Hematopoietic multipotent progenitor cell (in vitro differentiated cells): ENCODE results near the gene GATD1. TPM values are rescaled to one million over a fixed set of nuclear protein-coding genes. Genes with fewer than 3 reads are reported as not detected.

Source experiments
- DNase-seq, 3 donors: peaks; one replicate each; pipeline ENCODE4 v3.0.0-alpha.2; 2011 to 2015; ENCODE audit warnings: low read depth in 2 of 3, low spot score in 2 of 3
- total RNA-seq: library from RNA; depleted of rRNA; stranded (reverse); fragments of >200 nt; gene quantifications from one replicate; pipeline ENCODE4 v1.2.3, GENCODE V29; 2012

GATD1 gene
- total RNA-seq, 1 donor, result 41.7 TPM

GRCh38 chr11:796565-797295, 19.4 kb upstream of the GATD1 start:
- no peak for DNase-seq

DNA sequence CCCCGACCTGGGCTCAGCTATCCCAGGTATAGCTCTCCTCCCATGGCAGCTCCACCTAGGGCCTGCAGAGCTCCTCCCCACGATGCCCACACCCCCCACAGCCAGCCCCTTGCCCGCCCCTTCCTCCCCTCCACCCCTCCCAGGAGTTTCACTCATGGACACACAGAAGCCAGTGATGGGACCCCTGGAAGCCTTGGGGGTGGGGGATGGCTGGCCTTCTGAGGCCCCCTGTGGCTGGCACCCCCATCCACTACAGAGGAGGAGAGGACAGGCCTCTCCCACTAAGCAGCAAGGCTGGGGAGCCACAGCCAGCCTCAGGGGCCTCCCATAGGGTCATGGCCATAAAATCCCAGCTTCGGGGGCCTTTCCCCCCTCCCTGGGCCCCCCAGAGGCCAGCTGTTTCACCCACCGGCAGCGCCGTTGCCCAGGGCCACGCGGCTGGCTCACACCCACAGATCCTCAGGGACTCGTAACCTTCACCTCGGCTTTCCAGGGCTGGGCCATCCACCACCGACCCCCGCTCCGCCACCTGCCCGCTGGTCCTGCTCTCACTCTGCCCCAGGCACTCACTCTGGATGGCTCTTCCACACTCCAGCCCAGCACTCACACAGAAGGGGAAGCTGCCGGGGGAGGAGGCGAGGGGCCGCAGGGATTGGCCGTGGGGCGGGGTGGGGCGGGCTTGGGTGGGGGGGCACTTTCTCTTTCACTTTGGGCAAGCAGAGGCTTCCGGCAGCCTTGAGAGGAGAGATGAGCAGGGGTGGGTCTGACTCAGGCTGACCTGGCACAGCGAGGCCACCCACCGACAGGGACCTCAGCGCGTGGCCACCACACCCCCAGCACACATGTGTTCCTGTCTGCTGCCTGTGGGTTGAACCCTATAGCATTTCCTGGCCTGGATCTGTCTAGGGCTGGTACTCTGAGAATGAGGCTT, 18.6 kb upstream of the GATD1 start:
- DNase-seq, result peak; percentile 58 to 91 (median 85)

DNA sequence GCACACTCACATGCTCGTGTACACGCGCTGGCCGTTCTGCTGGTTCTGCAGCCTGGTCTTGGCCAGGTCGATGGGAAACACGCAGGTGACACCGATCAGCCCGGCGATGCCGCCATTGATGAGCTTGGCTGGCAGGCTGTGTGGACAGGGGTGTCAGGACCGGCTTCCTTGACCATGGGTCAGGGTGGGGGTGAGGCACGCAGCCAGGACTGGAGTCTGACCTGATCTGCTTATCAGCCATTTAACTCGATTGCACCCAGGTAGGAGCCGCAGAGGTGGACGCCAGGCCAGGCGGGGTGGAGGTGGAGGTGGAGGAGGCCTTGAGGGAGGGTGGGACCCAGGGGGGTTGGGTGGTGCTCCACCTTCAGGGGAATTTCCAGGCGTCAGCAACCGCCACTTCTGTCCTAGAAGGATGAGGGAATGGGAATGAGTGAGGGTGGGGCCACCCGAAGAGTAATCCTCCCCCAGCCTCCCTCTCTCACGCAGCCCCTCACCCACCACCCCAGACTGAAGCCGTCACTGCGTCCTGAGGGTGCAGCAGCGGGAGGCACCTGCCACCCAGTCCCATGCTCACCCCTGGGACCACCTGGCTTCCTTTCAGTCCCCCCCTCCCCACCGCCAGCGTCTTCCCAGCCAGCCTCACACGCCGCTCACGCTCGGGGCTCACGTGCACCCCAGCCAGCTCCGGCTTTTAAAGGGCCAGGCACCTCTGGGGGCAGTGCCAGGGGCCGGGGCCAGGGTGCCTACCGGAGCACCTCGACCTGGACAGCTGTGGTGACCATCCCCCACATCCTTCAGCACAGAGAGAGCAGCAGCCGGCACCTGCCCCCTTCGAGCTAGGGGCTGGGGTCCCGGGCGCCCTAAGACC, 17.7 kb upstream of the GATD1 start:
- no peak for DNase-seq

DNA sequence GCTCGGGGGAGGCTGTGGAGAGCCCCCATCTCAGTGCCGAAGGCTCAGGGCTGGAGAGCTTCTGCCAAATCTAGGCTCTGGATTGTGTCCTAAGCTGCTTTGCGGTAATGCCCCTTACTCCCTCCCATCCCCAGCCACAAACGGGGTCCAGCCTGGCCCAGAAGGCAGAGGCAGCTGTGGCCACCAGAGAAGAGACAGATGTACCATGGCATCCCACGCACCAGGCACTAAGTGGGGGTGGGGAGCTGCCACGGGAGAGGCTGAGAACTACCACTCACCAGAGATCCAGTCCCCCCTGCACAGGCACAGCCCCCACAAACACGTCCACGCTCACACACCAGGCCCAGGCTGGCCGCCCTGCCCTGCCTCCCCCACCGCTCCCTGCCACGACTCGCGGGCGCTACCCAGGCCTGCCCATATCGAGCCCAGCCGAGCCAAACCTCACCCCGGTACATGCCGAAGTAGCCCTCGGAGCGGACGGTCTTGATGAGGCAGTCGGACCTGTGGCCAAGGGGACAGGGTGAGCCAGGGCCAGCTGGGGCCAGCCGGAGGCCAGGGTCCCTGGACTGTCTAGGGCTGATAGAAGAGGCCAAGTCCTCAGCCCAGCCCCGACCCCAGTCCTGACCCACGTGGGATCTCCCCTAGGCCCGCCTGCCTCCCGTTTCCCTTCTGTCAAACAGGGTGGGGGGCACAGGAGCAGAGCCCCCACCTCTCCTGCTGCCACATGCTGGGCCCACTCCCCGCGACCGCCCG, 16.9 kb upstream of the GATD1 start:
- no peak for DNase-seq

DNA sequence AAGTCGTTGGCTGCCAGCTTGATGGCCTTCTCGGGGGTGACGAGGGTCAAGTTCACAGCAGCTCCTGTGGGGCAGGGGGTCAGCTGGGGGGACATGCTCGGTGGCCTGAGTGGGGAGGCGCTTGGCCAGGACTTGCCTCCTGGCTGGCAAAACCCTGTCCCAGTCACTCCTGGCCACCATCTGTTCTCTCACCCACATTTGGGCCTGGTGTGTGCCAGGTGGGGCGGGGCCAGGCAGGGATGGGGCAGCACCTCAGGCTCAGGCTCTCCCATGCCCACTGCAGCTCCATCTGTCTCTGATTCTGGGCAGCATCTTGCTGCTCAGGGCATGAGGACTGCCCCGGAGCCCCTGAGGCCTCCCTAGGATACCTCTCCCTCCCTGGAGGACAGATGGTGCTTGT, 16.3 kb upstream of the GATD1 start:
- no peak for DNase-seq

- no peak for DNase-seq
Observed at GRCh38 chr11:792873-793272, 15.6 kb upstream of the GATD1 start.

DNA sequence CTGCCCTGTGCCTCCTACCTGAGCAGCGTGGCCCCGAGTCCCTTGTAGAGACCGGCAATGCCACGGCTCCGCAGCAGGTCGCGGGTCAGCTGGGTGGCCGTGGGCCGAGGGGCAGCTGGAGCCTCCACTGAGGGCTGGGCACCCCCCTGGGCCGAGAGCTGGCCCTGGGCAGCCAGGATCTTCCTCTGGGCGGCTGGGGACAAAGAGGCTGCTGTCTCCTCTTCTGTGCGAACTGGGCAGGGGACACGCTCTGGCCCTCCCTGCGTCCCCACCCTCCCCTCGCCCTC, 15.2 kb upstream of the GATD1 start:
- DNase-seq, result no peak

DNA sequence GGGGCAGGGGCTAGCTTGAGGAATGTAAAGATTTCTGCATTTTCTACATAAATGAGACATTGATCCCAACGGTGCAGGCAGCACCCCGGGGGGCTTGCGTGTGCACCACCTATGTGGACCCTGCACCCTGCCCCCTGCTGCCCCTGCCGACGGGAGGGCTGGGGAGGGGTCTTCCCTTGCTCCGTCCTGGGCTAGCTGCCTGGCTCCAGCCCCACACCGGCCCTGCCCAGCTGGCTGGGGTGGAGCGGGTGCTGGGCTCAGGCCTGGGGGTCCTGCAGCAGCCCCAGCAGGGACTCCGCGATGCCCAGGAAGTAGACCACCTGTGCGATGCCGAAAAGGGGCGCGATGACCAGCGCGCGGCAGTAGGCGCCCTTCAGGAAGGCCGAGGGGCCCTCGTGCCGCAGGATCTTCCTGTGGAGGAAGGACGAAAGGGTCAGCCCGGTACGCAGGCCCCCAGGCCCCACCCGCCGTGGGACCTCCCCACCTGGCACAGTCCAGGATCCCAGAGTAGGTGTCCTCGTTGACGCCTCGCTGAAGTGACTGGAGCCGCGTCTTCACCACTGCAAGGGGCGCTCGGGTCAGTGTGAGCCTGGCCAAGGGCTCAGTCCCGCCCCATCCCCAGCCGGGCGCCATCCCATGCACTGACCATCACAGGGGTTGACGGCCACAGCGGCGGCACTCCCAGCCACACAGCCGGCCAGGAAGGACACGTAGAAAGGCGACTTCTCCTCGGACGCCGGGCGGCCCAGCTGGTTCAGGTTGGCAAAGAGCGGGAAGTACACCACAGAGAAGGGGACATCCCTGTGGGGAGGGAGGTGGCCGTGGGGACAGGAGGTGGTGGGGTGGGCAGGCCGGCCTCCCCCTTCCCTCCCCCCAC, 14.6 kb upstream of the GATD1 start:
- no peak for DNase-seq

- DNase-seq, result no peak
Observed at GRCh38 chr11:790721-791564, 13.7 kb upstream of the GATD1 start.

- DNase-seq, result peak in 1 of 3 donors; percentile 29
Observed at GRCh38 chr11:789943-790342, 12.7 kb upstream of the GATD1 start, which contains the start of gene CEND1. Gene CEND1, minus strand, starts transcription at chr11:790090. Its CDS starts 1,514 bp downstream, at chr11:788576.

- DNase-seq, result no peak
Observed at GRCh38 chr11:788953-789940, 12.0 kb upstream of the GATD1 start.

- DNase-seq, result no peak
Observed at GRCh38 chr11:788009-788640, 10.8 kb upstream of the GATD1 start.

GRCh38 chr11:787084-787675, 9.9 kb upstream of the GATD1 start:
- DNase-seq, result no peak

- DNase-seq, result no peak
Observed at GRCh38 chr11:786235-787083, 9.2 kb upstream of the GATD1 start.

- DNase-seq, result peak in 2 of 3 donors; percentile 48 to 65
Observed at GRCh38 chr11:783581-784015, 6.3 kb upstream of the GATD1 start.
